Neuronal stem cell (in vitro differentiated cells): ENCODE measurements around the gene FANCG.

ENCODE experiments used
- DNase-seq: peaks from one replicate; pipeline ENCODE4 v3.0.0-alpha.2; 2013; ENCODE audit warnings: low spot score
- H2AFZ ChIP-seq: one replicate; pipeline ENCODE4 v1.6.1; 2013; ENCODE audit warnings: mild to moderate bottlenecking, low read length, inconsistent platforms
- H2AK5ac ChIP-seq: 2 replicates; pipeline ENCODE4 v1.6.1; 2013; ENCODE audit warnings: low read depth, mild to moderate bottlenecking, inconsistent platforms, low read length, moderate library complexity, mixed read lengths
- H2BK120ac ChIP-seq: 2 replicates; pipeline ENCODE4 v1.6.1; 2013; ENCODE audit warnings: low read depth, mild to moderate bottlenecking, inconsistent platforms, low read length, moderate library complexity, mixed read lengths
- H2BK12ac ChIP-seq: one replicate; pipeline ENCODE4 v1.6.1; 2013; ENCODE audit warnings: low read length, inconsistent platforms
- H2BK15ac ChIP-seq: 2 replicates; pipeline ENCODE4 v1.6.1; 2013; ENCODE audit warnings: mild to moderate bottlenecking, low read length, inconsistent platforms, mixed read lengths
- H2BK5ac ChIP-seq: one replicate; pipeline ENCODE4 v1.6.1; 2013; ENCODE audit warnings: inconsistent platforms, mild to moderate bottlenecking, low read length, moderate library complexity
- H3K14ac ChIP-seq: one replicate; pipeline ENCODE4 v1.6.1; 2013; ENCODE audit warnings: low read length, inconsistent platforms
- H3K18ac ChIP-seq: 2 replicates; pipeline ENCODE4 v1.6.1; 2013; ENCODE audit warnings: low read length, inconsistent platforms
- H3K23ac ChIP-seq: 2 replicates; pipeline ENCODE4 v1.6.1; 2013; ENCODE audit warnings: low read depth, mild to moderate bottlenecking, mixed read lengths, low read length, inconsistent platforms; ENCODE audit not compliant: poor library complexity
- H3K27ac ChIP-seq: replicated peaks from 3 replicates; pipeline ENCODE4 v1.5.1; 2013; ENCODE audit warnings: low read length, inconsistent platforms
- H3K27me3 ChIP-seq, 3 experiments: 2 replicates each; pipeline ENCODE4 v1.6.1; 2013; ENCODE audit warnings: low read length in 3 of 3, mild to moderate bottlenecking in 2 of 3, inconsistent platforms in 1 of 3, low read depth in 1 of 3, mixed read lengths in 1 of 3, moderate library complexity in 1 of 3; ENCODE audit not compliant: control insufficient read depth in 3 of 3, insufficient read depth in 3 of 3
- H3K36me3 ChIP-seq, 2 donors: replicated peaks in 1 of 2; 2 replicates each; pipeline ENCODE4 v1.6.1; 2013; ENCODE audit warnings: low read length in 2 of 2; ENCODE audit not compliant: control insufficient read depth in 2 of 2, insufficient read depth in 2 of 2
- H3K4ac ChIP-seq: 2 replicates; pipeline ENCODE4 v1.6.1; 2013; ENCODE audit warnings: inconsistent platforms, mild to moderate bottlenecking, low read length, moderate library complexity
- H3K4me1 ChIP-seq, 2 donors: 1 replicate in 1 of 2; 2 replicates in 1 of 2; pipeline ENCODE4 v1.6.1; 2013; ENCODE audit warnings: low read length in 2 of 2, low read depth in 1 of 2; ENCODE audit not compliant: control insufficient read depth in 2 of 2, insufficient read depth in 1 of 2
- H3K4me2 ChIP-seq: one replicate; pipeline ENCODE4 v1.6.1; 2013; ENCODE audit warnings: mild to moderate bottlenecking, low read length, inconsistent platforms; ENCODE audit not compliant: insufficient read depth, poor library complexity, severe bottlenecking
- H3K4me3 ChIP-seq, 2 donors: 2 replicates each; pipeline ENCODE4 v1.5.1; 2013; ENCODE audit warnings: low read length in 2 of 2, mild to moderate bottlenecking in 2 of 2, inconsistent platforms in 1 of 2, moderate library complexity in 1 of 2
- H3K79me1 ChIP-seq: one replicate; pipeline ENCODE4 v1.6.1; 2013; ENCODE audit warnings: low read depth, mild to moderate bottlenecking, inconsistent platforms, low read length, moderate library complexity
- H3K9ac ChIP-seq: one replicate; pipeline ENCODE4 v1.6.1; 2013; ENCODE audit warnings: mild to moderate bottlenecking, low read depth, low read length, inconsistent platforms; ENCODE audit not compliant: poor library complexity
- H3K9me3 ChIP-seq, 2 donors: replicated peaks in 1 of 2; 2 replicates each; pipeline versions ENCODE3 to v1.6.1; 2013; ENCODE audit warnings: low read length in 2 of 2, mild to moderate bottlenecking in 2 of 2, inconsistent platforms in 1 of 2, low read depth in 1 of 2, mixed read lengths in 1 of 2, moderate library complexity in 1 of 2; ENCODE audit not compliant: control insufficient read depth in 2 of 2, insufficient read depth in 1 of 2
- H4K8ac ChIP-seq: one replicate; pipeline ENCODE4 v1.6.1; 2013; ENCODE audit warnings: low read depth, mild to moderate bottlenecking, inconsistent platforms, low read length, moderate library complexity
- H4K91ac ChIP-seq: one replicate; pipeline ENCODE4 v1.6.1; 2013; ENCODE audit warnings: low read length, low read depth, mild to moderate bottlenecking, inconsistent platforms; ENCODE audit not compliant: poor library complexity
- WGBS, 2 donors: extraction: QIAGEN DNeasy Blood & Tissue Kit; methylation state at CpG; one replicate each; pipeline ENCODE4 v1.1.7; 2013; ENCODE audit warnings: missing lambda C conversion rate in 2 of 2, mixed read lengths in 1 of 2; ENCODE audit not compliant: insufficient read length in 2 of 2, insufficient replicate concordance in 1 of 2; ENCODE audit errors: extremely low coverage in 2 of 2; 5-methylcytosine and 5-hydroxymethylcytosine counted together

Gene FANCG

GRCh38 chr9:35112257-35113020, 32.7 kb upstream of the FANCG start:
- Histone ChIP-seq H2AK5ac (no peak overlapping the region), H3K4ac (no peak overlapping the region), H2BK15ac (no peak overlapping the region), H4K8ac (no peak overlapping the region), H2BK120ac (no peak overlapping the region), H2AFZ (no peak overlapping the region), H3K79me1 (peaks cover 14% of the 10 kb centered on the region), H3K14ac (no peak overlapping the region), H3K4me3 (no peak overlapping the region), H3K23ac (no peak overlapping the region), H3K9ac (no peak overlapping the region), H3K27ac (peak overlapping the region; percentile 48), H2BK5ac (no peak overlapping the region), H2BK12ac (no peak overlapping the region), H3K9me3 (no peaks in the 10 kb centered on the region), H3K36me3 (peaks cover 7 to 19% of the 10 kb centered on the region in 2 donors), H3K4me2 (peak overlapping the region; percentile 43), H3K4me1 (peaks cover 28 to 32% of the 10 kb centered on the region in 2 donors), H4K91ac (no peak overlapping the region), H3K18ac (no peak overlapping the region), H3K27me3 (no peaks in the 10 kb centered on the region)
- WGBS, 2 donors: no CpG with 5 or more reads among the region's 3 CpGs
- DNase-seq: no peak

- Histone ChIP-seq H3K4me2 (peak overlapping the region; percentile 89), H2BK12ac (no peak overlapping the region), H3K4ac (no peak overlapping the region), H3K4me1 (peaks cover 25 to 29% of the 10 kb centered on the region in 2 donors), H4K91ac (no peak overlapping the region), H3K27ac (no peak overlapping the region), H2AK5ac (no peak overlapping the region), H2BK15ac (no peak overlapping the region), H3K9me3 (no peaks in the 10 kb centered on the region), H2BK5ac (peak overlapping the region; percentile 42), H3K9ac (peak overlapping the region; percentile 85), H3K36me3 (peaks cover 14 to 31% of the 10 kb centered on the region in 2 donors), H3K18ac (peak overlapping the region; percentile 68), H2AFZ (peak overlapping the region; percentile 72), H2BK120ac (no peak overlapping the region), H3K4me3 (peak overlapping the region; percentile 68 to 91), H4K8ac (no peak overlapping the region), H3K79me1 (peaks cover 14% of the 10 kb centered on the region), H3K23ac (peak overlapping the region; percentile 87), H3K14ac (peak overlapping the region; percentile 57), H3K27me3 (no peaks in the 10 kb centered on the region)
- peak; percentile 97 for DNase-seq
- WGBS, 2 donors: no CpG with 5 or more reads among the region's 57 CpGs
Observed at GRCh38 chr9:35111001-35111933, 31.5 kb upstream of the FANCG start.

GRCh38 chr9:35110327-35110761, 30.6 kb upstream of the FANCG start:
- H2BK120ac ChIP-seq: no peak overlapping the region
- no peak overlapping the region for H3K9ac ChIP-seq
- H3K14ac ChIP-seq: no peak overlapping the region
- DNase-seq: no peak
- no peak overlapping the region for H2BK12ac ChIP-seq
- no peak overlapping the region for H2BK5ac ChIP-seq
- no peaks in the 10 kb centered on the region for H3K27me3 ChIP-seq
- peak overlapping the region in 1 of 2 donors; percentile 68 for H3K4me3 ChIP-seq
- no peak overlapping the region for H3K23ac ChIP-seq
- no peak overlapping the region for H4K91ac ChIP-seq
- no CpG with 5 or more reads among the region's 3 CpGs for WGBS, 2 donors
- no peak overlapping the region for H4K8ac ChIP-seq
- H2AK5ac ChIP-seq: no peak overlapping the region
- H3K18ac ChIP-seq: no peak overlapping the region
- no peak overlapping the region for H3K4me2 ChIP-seq
- peaks cover 14% of the 10 kb centered on the region for H3K79me1 ChIP-seq
- peaks cover 23 to 40% of the 10 kb centered on the region in 2 donors for H3K36me3 ChIP-seq
- no peak overlapping the region for H3K27ac ChIP-seq
- no peaks in the 10 kb centered on the region for H3K9me3 ChIP-seq
- H3K4me1 ChIP-seq: peaks cover 25 to 29% of the 10 kb centered on the region in 2 donors
- no peak overlapping the region for H2AFZ ChIP-seq
- no peak overlapping the region for H3K4ac ChIP-seq
- no peak overlapping the region for H2BK15ac ChIP-seq
